Measurements from ENCODE around the gene KCNH5. TPM values are rescaled to one million over a fixed set of nuclear protein-coding genes. Genes with fewer than 3 reads are reported as not detected.

The KCNH5 gene
- total RNA-seq (2022; extraction: Qiagen RNA extraction; ENCODE audit: low read depth): 0.02 to 0.06 TPM (median 0.05 TPM) in 4 of 5 replicates, not detected in the other

GRCh38 chr14:63045234-63045611, at the start of gene KCNH5:
KCNH5 (minus strand) TSS chr14:63045458; CDS start chr14:63045186, 272 bp downstream.

Other genes starting within 250 kb of the KCNH5 start
- gene RHOJ, start 159.0 kb upstream of the KCNH5 start, total RNA-seq (2022; extraction: Qiagen RNA extraction; ENCODE audit: low read depth): not detected in 5 replicates

Data from A549 treated with DMSO at 1 μM for 4 hours (cell line).